Measurements from ENCODE around the gene DUSP7. TPM values are rescaled to one million over a fixed set of nuclear protein-coding genes. Genes with fewer than 3 reads are reported as not detected.

The DUSP7 gene
- total and polyA plus RNA-seq, 9 of the 15 experiments (the other 6 are each of a cell fraction or from before 2014, with no cell fraction given): 0.45 to 15.8 (median 8.2) TPM

DNA sequence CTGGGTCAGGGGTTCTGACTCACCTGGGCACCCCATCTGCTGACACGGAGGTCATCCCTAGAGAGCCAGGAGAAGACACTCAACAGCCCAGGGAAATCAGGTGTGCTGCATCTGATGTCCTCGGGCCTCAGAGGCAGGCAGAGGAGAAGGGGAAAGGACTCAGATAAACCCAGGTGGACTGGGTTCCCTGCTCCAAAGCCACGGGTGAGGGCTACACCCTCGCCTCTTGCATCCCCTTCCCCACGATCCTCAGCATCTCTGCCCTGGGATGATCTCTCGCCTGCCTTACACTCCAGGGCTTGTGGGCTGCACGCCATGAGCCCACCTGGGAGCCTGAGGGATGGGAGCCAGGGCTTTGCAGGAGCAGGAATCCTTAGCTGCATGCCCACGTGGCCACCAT lies 8.2 kb upstream of the DUSP7 start:
- 22% methylated on average over 5 of the region's 8 CpGs for WGBS (ENCODE audit: insufficient coverage, low coverage, missing lambda C conversion rate)
- Histone ChIP-seq H3K4me2 (ENCODE audit: insufficient read depth, low read length) (no peak overlapping the region), H3K27ac (ENCODE audit: extremely low read depth, low read depth, low read length) (no peak overlapping the region), H4K20me1 (replicated peaks; ENCODE audit: control insufficient read depth, insufficient read depth, low read length) (no peaks in the 10 kb centered on the region), H3K4me3 (no peak overlapping the region), H3K4me1 (replicated peaks in 1 of 2; ENCODE audit: control insufficient read depth in 2 of 2, insufficient read depth in 2 of 2, low read length in 2 of 2) (peaks cover 0 to 12% of the 10 kb centered on the region in 2 experiments; a peak in 2 of 5 replicates), H3K9ac (ENCODE audit: insufficient read depth in 1 of 2, low read depth in 2 of 2, low read length in 2 of 2) (peak overlapping the region in 1 of 2 experiments; percentile 4; a peak in 1 of 4 replicates), H3K9me1 (ENCODE audit: control insufficient read depth, insufficient read depth, low read length) (no peaks in the 10 kb centered on the region), H3K79me2 (ENCODE audit: control insufficient read depth, insufficient read depth, low read length) (no peaks in the 10 kb centered on the region), H3K36me3 (ENCODE audit: control insufficient read depth, insufficient read depth, low read length) (no peaks in the 10 kb centered on the region), H3K27me3 (ENCODE audit: control insufficient read depth in 2 of 2, insufficient read depth in 2 of 2, low read length in 2 of 2) (no peaks in the 10 kb centered on the region), H2AFZ (ENCODE audit: low read depth, low read length) (no peak overlapping the region), H3K9me3 (replicated peaks; ENCODE audit: control insufficient read depth, insufficient read depth, low read depth, low read length) (no peaks in the 10 kb centered on the region)
- POLR2A ChIA-PET: no interaction called here
- DNase-seq (ENCODE audit: extremely low read depth in 1 of 4, low spot score in 3 of 4) (no peak), ATAC-seq (no peak), FAIRE-seq (no peak)
- in situ Hi-C loops (cut with MboI): no loop called here
- intact Hi-C loops (cut with micrococcal nuclease): no loop called here
- BruUV-seq (replicated peaks): no TSS peak
- CTCF ChIA-PET (ENCODE audit: low intra/inter-chr PET ratio): no interaction called here
- TF ChIP-seq SIN3A (IDR thresholded peaks at IDR 0.05; ENCODE audit: borderline replicate concordance in 2 of 2, control insufficient read depth in 1 of 2, low read depth in 2 of 2, low read length in 2 of 2) (no peak), UBTF (IDR thresholded peaks at IDR 0.05; ENCODE audit: borderline replicate concordance in 1 of 2, low read depth in 2 of 2, low read length in 2 of 2) (no peak), ZNF146 (CRISPR knock-in tag; IDR thresholded peaks at IDR 0.05; ENCODE audit: unreplicated experiment) (no peak), RBM34 (IDR thresholded peaks at IDR 0.05; ENCODE audit: borderline replicate concordance, insufficient read depth, low read length) (no peak), ZNF408 (CRISPR knock-in tag; IDR thresholded peaks at IDR 0.05; ENCODE audit: low read depth) (no peak), ZNF449 (CRISPR knock-in tag; IDR thresholded peaks at IDR 0.05) (no peak), PHB2 (IDR thresholded peaks at IDR 0.05; ENCODE audit: low read depth) (no peak), ARHGAP35 (IDR thresholded peaks at IDR 0.05; ENCODE audit: partially characterized antibody) (no peak), THRAP3 (IDR thresholded peaks at IDR 0.05; ENCODE audit: borderline replicate concordance) (no peak), ETV1 (tag; conservative IDR thresholded peaks at IDR 0.05; ENCODE audit: low read depth) (no peak), BDP1 (IDR thresholded peaks at IDR 0.05; ENCODE audit: insufficient read depth, insufficient read length) (no peak), RBM15 (IDR thresholded peaks at IDR 0.05; ENCODE audit: insufficient read depth, low read length) (no peak)
- TF ChIP-seq, protein P1, sequence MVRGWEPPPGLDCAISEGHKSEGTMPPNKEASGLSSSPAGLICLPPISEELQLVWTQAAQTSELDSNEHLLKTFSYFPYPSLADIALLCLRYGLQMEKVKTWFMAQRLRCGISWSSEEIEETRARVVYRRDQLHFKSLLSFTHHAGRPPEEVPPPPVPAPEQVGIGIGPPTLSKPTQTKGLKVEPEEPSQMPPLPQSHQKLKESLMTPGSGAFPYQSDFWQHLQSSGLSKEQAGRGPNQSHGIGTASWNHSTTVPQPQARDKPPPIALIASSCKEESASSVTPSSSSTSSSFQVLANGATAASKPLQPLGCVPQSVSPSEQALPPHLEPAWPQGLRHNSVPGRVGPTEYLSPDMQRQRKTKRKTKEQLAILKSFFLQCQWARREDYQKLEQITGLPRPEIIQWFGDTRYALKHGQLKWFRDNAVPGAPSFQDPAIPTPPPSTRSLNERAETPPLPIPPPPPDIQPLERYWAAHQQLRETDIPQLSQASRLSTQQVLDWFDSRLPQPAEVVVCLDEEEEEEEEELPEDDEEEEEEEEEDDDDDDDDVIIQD (CRISPR knock-in tag; IDR thresholded peaks at IDR 0.05): no peak
- TF ChIP-seq, protein P2, sequence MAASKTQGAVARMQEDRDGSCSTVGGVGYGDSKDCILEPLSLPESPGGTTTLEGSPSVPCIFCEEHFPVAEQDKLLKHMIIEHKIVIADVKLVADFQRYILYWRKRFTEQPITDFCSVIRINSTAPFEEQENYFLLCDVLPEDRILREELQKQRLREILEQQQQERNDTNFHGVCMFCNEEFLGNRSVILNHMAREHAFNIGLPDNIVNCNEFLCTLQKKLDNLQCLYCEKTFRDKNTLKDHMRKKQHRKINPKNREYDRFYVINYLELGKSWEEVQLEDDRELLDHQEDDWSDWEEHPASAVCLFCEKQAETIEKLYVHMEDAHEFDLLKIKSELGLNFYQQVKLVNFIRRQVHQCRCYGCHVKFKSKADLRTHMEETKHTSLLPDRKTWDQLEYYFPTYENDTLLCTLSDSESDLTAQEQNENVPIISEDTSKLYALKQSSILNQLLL (CRISPR knock-in tag; IDR thresholded peaks at IDR 0.05; ENCODE audit: borderline replicate concordance): no peak
